ENCODE results near the gene NUCB2.

DNA sequence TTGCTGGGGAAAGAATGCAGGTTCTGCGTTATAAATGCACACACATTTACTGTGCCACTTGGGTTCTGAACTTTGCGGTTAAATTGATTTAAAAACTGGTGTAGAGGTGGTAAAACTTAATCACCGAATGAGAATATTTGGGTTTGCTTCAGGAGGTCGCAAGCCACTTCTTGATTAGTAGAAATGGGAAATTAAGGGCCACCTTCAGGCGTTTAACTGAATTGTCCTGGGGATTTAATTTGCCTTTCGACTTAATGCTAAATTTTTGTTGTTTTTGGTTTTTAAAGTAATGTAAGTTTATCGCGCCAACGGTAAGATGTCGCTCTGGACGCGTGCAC, 74.6 kb downstream of the NUCB2 start:
- TF ChIP-seq, protein P1, sequence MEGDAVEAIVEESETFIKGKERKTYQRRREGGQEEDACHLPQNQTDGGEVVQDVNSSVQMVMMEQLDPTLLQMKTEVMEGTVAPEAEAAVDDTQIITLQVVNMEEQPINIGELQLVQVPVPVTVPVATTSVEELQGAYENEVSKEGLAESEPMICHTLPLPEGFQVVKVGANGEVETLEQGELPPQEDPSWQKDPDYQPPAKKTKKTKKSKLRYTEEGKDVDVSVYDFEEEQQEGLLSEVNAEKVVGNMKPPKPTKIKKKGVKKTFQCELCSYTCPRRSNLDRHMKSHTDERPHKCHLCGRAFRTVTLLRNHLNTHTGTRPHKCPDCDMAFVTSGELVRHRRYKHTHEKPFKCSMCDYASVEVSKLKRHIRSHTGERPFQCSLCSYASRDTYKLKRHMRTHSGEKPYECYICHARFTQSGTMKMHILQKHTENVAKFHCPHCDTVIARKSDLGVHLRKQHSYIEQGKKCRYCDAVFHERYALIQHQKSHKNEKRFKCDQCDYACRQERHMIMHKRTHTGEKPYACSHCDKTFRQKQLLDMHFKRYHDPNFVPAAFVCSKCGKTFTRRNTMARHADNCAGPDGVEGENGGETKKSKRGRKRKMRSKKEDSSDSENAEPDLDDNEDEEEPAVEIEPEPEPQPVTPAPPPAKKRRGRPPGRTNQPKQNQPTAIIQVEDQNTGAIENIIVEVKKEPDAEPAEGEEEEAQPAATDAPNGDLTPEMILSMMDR (IDR thresholded peaks at IDR 0.05), result no peak
- no peak for TF ChIP-seq ZFX (IDR thresholded peaks at IDR 0.05; ENCODE audit: borderline replicate concordance)
